Hepatic stellate cell (primary cell): Measurements from ENCODE around the gene ITGB2.

ENCODE experiments used
- DNase-seq: peaks from one replicate; pipeline ENCODE4 v3.0.0; 2011; ENCODE audit warnings: low spot score

Gene ITGB2

GRCh38 chr21:44940116-44940631 is 19.5 kb upstream of the ITGB2 start:
- DNase-seq: peak; percentile 26

GRCh38 chr21:44939532-44940115 is 18.9 kb upstream of the ITGB2 start, which contains the start of gene SLX9:
Gene SLX9 (plus strand): TSS chr21:44940029. CDS start chr21:44940058, 29 bp downstream.
- DNase-seq: peak; percentile 89

- DNase-seq: no peak
These were observed 18.3 kb upstream of the ITGB2 start for GRCh38 chr21:44938772-44939531.

- DNase-seq: no peak
These were observed 14.8 kb upstream of the ITGB2 start for GRCh38 chr21:44935533-44935927.

- no peak for DNase-seq
These were observed 14.3 kb upstream of the ITGB2 start for GRCh38 chr21:44934797-44935532.

GRCh38 chr21:44934276-44934675 is 13.6 kb upstream of the ITGB2 start:
- DNase-seq: no peak

- DNase-seq: no peak
These were observed 13.2 kb upstream of the ITGB2 start for GRCh38 chr21:44933918-44934260.

- no peak for DNase-seq
These were observed 12.7 kb upstream of the ITGB2 start for GRCh38 chr21:44933199-44933917.

GRCh38 chr21:44932408-44933181 is 11.9 kb upstream of the ITGB2 start:
- peak; percentile 63 for DNase-seq

- no peak for DNase-seq
These were observed 11.1 kb upstream of the ITGB2 start for GRCh38 chr21:44931501-44932407.

- peak; percentile 76 for DNase-seq
These were observed 10.4 kb upstream of the ITGB2 start for GRCh38 chr21:44931137-44931500.

- peak; percentile 52 for DNase-seq
These were observed 9.9 kb upstream of the ITGB2 start for GRCh38 chr21:44930543-44930981.

- no peak for DNase-seq
These were observed 9.3 kb upstream of the ITGB2 start for GRCh38 chr21:44929799-44930542.

GRCh38 chr21:44929242-44929798 is 8.6 kb upstream of the ITGB2 start:
- no peak for DNase-seq

GRCh38 chr21:44928500-44929241 is 8.0 kb upstream of the ITGB2 start:
- peak; percentile 80 for DNase-seq

- peak; percentile 81 for DNase-seq
These were observed 7.1 kb upstream of the ITGB2 start for GRCh38 chr21:44927587-44928461.

- DNase-seq: no peak
These were observed 6.5 kb upstream of the ITGB2 start for GRCh38 chr21:44927259-44927586.
